ENCODE data around the gene CPED1. TPM values are rescaled to one million over a fixed set of nuclear protein-coding genes. Genes with fewer than 3 reads are reported as not detected.

CPED1 gene
- total RNA-seq, 2 donors from 2014 or later: 4.0 to 15.9 TPM

GRCh38 chr7:121153411-121153810 is 164.9 kb downstream of the CPED1 start:
- TF ChIP-seq CTCF (IDR thresholded peaks at IDR 0.05): no peak
- Histone ChIP-seq H3K4me3 (no peak overlapping the region), H3K4me1 (no peaks in the 10 kb centered on the region), H3K36me3 (no peaks in the 10 kb centered on the region), H3K27ac (no peak overlapping the region), H3K9me3 (no peaks in the 10 kb centered on the region), H3K9ac (ENCODE audit: low read depth in 2 of 2, low read length in 2 of 2) (no peak overlapping the region), H3K27me3 (no peaks in the 10 kb centered on the region)
- intact Hi-C loops (cut with DNase I): no loop called here
- DNase-seq: no peak

GRCh38 chr7:121153995-121154394 is 165.5 kb downstream of the CPED1 start:
- DNase-seq: no peak
- Histone ChIP-seq H3K9ac (ENCODE audit: low read depth in 2 of 2, low read length in 2 of 2) (no peak overlapping the region), H3K27ac (no peak overlapping the region), H3K27me3 (no peaks in the 10 kb centered on the region), H3K36me3 (no peaks in the 10 kb centered on the region), H3K9me3 (no peaks in the 10 kb centered on the region), H3K4me1 (no peaks in the 10 kb centered on the region), H3K4me3 (no peak overlapping the region)
- intact Hi-C loops (cut with DNase I): no loop called here
- TF ChIP-seq CTCF (IDR thresholded peaks at IDR 0.05): no peak

GRCh38 chr7:121156825-121157224 is 168.3 kb downstream of the CPED1 start:
- no peak for DNase-seq
- Histone ChIP-seq H3K4me1 (no peaks in the 10 kb centered on the region), H3K9ac (ENCODE audit: low read depth in 2 of 2, low read length in 2 of 2) (no peak overlapping the region), H3K9me3 (no peaks in the 10 kb centered on the region), H3K27ac (no peak overlapping the region), H3K4me3 (no peak overlapping the region), H3K36me3 (no peaks in the 10 kb centered on the region), H3K27me3 (no peaks in the 10 kb centered on the region)
- TF ChIP-seq CTCF (IDR thresholded peaks at IDR 0.05): no peak
- intact Hi-C loops (cut with DNase I): no loop called here

- no peak overlapping the region for H3K4me3 ChIP-seq
- H3K4me1 ChIP-seq: no peaks in the 10 kb centered on the region
- no peak for DNase-seq
- no peak overlapping the region for H3K27ac ChIP-seq
- no peaks in the 10 kb centered on the region for H3K9me3 ChIP-seq
- H3K9ac ChIP-seq (ENCODE audit: low read depth in 2 of 2, low read length in 2 of 2): no peak overlapping the region
- H3K36me3 ChIP-seq: no peaks in the 10 kb centered on the region
- TF ChIP-seq CTCF (IDR thresholded peaks at IDR 0.05): no peak
- intact Hi-C loops (cut with DNase I): no loop called here
- no peaks in the 10 kb centered on the region for H3K27me3 ChIP-seq
Measured at GRCh38 chr7:121157341-121157751, 168.8 kb downstream of the CPED1 start.

GRCh38 chr7:121157885-121158590 is 169.5 kb downstream of the CPED1 start:
- no peaks in the 10 kb centered on the region for H3K9me3 ChIP-seq
- no peak overlapping the region for H3K4me3 ChIP-seq
- intact Hi-C loops (cut with DNase I): no loop called here
- no peaks in the 10 kb centered on the region for H3K36me3 ChIP-seq
- no peak overlapping the region for H3K9ac ChIP-seq (ENCODE audit: low read depth in 2 of 2, low read length in 2 of 2)
- no peak overlapping the region for H3K27ac ChIP-seq
- no peaks in the 10 kb centered on the region for H3K4me1 ChIP-seq
- H3K27me3 ChIP-seq: no peaks in the 10 kb centered on the region
- TF ChIP-seq CTCF (IDR thresholded peaks at IDR 0.05): no peak
- DNase-seq: no peak

Data from colonic mucosa (tissue), 4 donors.